NCI-H82 treated with DMSO at 0.1 percent for 48 hours (cell line): ENCODE data around the gene CADM2.
A peak's percentile ranks its signal among the peaks of the same experiment; 100 is the strongest.

ENCODE experiments used
- DNase-seq: peaks from one replicate; lab custom pipeline; 2025; ENCODE audit not compliant: unreplicated experiment; lab: John Stamatoyannopoulos, UW

The CADM2 gene

GRCh38 chr3:85780806-85781205 is 822.0 kb downstream of the CADM2 start:
- no peak for DNase-seq

DNA sequence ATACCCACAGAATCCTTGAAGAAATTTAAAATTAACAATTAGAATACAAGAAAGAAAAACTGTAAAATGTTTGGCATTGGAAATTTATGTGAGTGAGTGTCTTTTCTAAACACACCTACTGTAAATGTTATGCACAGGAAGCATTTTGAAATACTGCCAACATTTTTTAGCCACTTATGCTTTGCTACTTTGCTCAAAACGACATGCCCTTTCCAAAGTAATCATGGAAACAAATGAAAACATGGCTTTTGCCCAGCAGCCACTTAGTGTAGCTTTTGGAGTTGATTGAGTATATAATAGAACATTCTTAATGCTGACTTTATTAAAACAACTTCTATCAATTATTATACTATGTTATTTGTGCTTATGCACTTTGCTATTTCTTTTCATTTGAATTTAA is 823.0 kb downstream of the CADM2 start:
- DNase-seq, result no peak

DNA sequence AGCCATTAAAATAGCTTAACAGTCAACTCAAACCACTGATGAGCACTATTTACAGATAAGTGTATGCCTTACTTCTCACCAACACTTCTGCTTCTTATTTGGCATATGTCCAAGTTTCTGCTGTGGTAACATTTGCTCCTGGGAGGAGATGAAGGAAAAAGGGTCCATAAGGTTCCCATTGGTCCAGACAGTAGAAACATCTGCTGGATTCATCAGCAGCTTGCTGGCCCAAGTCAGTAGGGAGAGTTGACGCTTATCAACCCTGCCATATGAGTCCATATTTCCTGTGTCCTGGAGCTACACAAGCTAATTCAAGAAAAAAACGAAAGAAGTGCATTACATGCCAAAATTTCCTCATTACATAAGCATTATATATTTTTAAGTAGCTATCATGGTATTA is 824.5 kb downstream of the CADM2 start:
- DNase-seq, result no peak

- no peak for DNase-seq
These were observed 827.0 kb downstream of the CADM2 start for GRCh38 chr3:85785766-85786165.

- no peak for DNase-seq
These were observed 831.7 kb downstream of the CADM2 start for GRCh38 chr3:85790445-85791030.

DNA sequence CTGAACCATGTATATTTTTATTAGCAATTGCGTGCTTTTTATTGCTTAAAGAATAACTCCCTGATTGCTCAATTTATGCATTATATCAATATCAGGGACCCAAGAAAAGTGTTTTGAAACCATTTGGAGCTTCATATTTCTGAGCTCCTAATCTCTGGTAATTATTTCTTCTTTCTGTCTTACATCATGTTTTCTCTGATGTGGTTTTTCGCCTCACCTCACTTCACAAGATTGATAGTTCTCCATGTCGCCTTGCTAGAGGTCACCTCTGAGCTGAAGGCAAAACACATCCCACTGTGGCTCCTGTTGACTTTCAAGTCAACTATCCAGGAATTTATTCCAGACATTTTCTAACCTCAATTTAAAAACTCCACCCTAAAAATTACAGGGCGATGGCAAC is 837.4 kb downstream of the CADM2 start:
- DNase-seq, result no peak

- no peak for DNase-seq
These were observed 841.9 kb downstream of the CADM2 start for GRCh38 chr3:85800676-85801075.

- DNase-seq, result no peak
These were observed 843.2 kb downstream of the CADM2 start for GRCh38 chr3:85801955-85802354.

DNA sequence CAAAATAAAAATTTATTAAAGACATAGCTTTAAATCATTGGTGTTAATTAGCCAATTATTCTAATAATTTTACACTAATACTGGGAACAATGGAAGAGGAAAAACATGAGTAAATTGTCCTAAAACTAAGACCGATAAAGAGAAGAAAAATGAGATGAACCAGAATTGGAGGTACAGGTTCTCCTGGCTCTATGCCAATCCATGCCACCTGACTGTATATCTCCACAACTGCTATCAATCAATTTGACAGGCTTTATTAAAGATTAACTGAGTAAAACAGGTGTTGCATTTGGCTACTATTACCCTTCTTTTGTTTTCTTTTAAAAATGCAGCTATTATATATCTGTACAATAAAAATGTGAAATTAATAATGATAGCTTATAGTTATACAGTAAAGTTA is 850.0 kb downstream of the CADM2 start:
- DNase-seq, result no peak

GRCh38 chr3:85821130-85821756 is 862.5 kb downstream of the CADM2 start:
- peak; percentile 14 for DNase-seq

GRCh38 chr3:85835857-85836440 is 877.2 kb downstream of the CADM2 start:
- DNase-seq, result no peak

- no peak for DNase-seq
These were observed 878.6 kb downstream of the CADM2 start for GRCh38 chr3:85837402-85837801.

GRCh38 chr3:85838921-85839320 is 880.1 kb downstream of the CADM2 start:
- no peak for DNase-seq

DNA sequence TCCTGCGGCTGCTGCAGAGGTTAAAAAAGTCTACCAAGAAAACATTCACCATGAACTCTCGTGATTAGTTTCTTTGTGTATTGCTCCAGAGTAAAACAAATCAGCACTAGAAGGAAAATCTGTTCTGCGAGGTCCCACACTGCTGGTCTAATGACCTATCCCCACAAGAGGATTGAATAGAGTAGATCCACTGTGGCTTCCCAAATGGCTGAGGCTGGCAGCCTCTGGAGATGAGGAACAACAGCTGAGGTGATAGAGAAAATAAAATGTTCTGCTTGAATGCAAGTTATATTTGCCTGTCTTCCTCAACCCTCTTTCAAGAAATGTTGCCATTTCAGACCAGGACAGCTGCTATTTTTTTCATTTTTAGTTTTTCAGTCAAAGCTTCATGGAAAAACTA is 883.3 kb downstream of the CADM2 start:
- DNase-seq, result no peak

GRCh38 chr3:85846940-85847339 is 888.2 kb downstream of the CADM2 start:
- no peak for DNase-seq

DNA sequence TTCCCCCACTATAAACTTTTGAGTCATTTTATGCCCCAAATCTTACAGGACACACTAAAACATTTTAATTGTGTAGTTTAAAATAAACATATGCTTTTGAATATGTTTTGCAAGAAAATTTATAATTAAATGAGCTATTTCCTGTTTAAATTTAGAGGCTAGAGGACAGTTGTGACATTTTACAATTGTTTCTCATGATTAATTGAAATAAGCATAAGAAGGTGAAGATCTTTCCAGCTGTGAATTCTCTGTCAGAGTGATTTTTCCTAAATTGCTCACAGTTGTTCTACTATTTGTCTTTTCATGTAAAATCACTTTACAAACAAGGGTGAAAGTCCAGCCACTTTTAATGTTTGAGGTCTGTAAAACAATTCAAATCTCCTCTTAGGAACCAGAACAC is 892.3 kb downstream of the CADM2 start:
- no peak for DNase-seq

GRCh38 chr3:85853805-85854204 is 895.0 kb downstream of the CADM2 start:
- DNase-seq, result no peak

DNA sequence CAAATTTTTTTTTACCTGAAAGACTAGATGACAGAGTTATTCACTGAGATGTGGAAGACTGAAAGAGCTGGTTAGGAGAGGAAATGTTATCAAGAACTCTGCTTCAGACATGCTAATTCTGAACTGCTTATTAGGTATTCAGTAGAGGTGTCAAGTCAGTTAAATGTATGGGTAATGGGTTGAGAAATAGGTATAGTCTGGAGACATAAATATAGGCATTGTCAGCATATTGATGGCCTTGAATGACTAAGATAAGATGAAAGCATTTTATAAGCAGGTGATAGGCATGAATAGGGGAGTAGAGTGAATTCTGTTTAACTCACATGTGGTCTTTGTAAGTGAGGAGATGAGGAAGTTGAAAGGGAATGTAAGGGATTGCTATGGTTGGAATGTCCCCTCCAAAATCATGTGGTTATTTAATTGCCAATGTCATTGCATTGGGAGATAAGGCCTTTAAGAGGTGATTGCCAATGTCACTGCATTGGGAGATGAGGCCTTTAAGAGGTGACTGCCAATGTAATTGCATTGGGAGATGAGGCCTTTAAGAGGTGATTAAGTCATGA is 904.2 kb downstream of the CADM2 start:
- no peak for DNase-seq

DNA sequence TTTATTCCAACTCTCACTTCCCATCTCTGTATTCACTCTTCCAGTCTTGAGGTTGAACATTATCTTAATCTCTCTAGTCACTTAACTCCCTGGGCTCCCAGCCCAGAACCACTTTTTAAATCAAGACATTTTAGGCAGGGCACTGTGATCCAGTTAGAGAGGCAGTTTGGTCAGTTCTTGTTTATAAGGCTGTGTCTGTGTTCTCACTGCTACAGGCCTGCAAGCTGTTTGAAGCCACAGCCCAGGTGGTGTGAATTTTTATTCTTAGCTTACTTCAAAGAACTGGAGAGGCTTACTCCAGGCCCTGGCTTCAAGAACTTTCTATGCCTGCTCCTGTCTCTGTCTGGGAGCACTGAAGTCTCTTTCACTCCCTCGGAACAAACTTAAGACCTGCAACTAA is 906.1 kb downstream of the CADM2 start:
- peak; percentile 1 for DNase-seq

- no peak for DNase-seq
These were observed 908.3 kb downstream of the CADM2 start for GRCh38 chr3:85867072-85867471.

DNA sequence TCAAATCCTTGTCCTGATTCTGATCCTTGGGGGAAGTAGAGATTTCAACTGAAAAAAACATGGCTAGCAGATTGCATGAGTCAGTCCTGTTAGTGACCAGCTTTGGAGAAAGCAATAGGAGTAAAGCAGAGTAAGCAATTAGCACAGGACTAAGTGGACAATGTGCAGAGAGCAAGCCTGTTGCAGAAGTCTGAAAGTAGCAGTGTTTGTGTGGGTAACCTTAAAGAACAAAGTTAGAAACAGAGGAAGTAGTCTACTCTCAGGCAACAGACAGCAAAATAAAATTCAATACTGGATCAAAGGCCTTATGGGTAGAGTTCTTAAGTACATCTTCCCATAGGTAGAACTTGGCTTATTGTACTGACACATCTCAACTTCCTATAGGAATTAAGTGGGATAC is 916.8 kb downstream of the CADM2 start:
- no peak for DNase-seq

DNA sequence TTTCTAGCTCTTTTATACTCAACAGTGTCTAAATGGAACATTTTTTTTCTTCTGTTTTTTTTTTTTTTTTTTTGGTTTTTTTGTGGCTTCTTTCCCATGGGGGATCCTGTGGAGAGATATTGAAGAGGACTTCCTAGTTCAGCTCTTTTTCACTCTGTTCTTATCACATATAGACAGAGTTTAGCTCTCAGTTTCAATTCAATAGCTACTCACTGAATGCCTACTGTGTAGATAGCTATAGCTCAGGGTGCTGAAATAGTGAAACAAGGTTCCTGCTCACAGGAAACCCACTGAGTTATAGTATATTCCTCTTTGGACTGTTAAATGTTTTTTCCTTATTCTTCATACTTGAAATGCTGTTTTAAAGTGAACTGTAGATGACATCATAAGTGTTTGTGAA is 918.8 kb downstream of the CADM2 start:
- DNase-seq, result no peak
